ENCODE data around the gene INTS7. TPM values are rescaled to one million over a fixed set of nuclear protein-coding genes. Genes with fewer than 3 reads are reported as not detected.
"Not testable (repeated sequence)": the region's sequence is repeated elsewhere in the genome, so short reads cannot be mapped to it uniquely, and the experiment has no call there.

The INTS7 gene
- total RNA-seq, 5 donors from 2014 or later (not counting 1 experiment from before 2014, with no cell fraction given) = 8.5 to 12.2 (median 8.8) TPM

DNA sequence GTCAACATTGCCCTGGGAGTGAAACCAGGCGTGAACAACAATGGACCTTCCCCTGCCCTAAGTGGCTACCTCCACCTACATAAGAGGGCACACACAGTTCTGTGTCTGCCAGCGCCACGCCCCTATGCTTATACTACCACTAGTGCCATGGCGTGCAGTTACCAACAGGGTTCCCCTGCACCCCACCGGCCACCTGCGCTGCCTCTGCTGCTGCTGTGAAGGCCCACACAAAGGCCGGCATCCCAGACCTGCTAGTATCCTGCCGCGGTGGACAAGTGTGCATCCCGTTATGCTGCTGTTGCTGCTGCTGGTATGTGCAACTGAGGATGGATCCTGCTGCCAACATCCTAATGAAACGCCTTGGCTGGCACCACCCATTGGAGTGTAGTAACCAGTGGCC, 75.7 kb downstream of the INTS7 start:
- no peak overlapping the region for H3K27ac ChIP-seq (ENCODE audit: low read length)
- ChIA-PET CTCF (no interaction called here), POLR2A (no interaction called here)
- no peaks in the 10 kb centered on the region for H3K9me3 ChIP-seq
- H3K27me3 Mint-ChIP-seq = no peaks in the 10 kb centered on the region
- no peaks in the 10 kb centered on the region for H3K9me3 Mint-ChIP-seq
- H3K36me3 ChIP-seq (ENCODE audit: control insufficient read depth in 2 of 2, extremely low read depth in 1 of 2, insufficient read depth in 1 of 2, low read length in 1 of 2) = peaks cover 0 to 15% of the 10 kb centered on the region in 2 donors
- H3K27ac Mint-ChIP-seq = no peak overlapping the region
- H3K4me3 ChIP-seq (ENCODE audit: control insufficient read depth in 1 of 2, extremely low read depth in 1 of 2, low read length in 1 of 2) = no peak overlapping the region
- H3K27me3 ChIP-seq (replicated peaks in 1 of 2; ENCODE audit: control insufficient read depth in 2 of 2, extremely low read depth in 1 of 2, insufficient read depth in 2 of 2, low read length in 1 of 2) = no peaks in the 10 kb centered on the region
- DNase-seq (no peak), ATAC-seq (replicated peaks in 1 of 4) (no peak)
- no peaks in the 10 kb centered on the region for H3K4me1 Mint-ChIP-seq
- no peak overlapping the region for H3K4me3 Mint-ChIP-seq
- 100% methylated on average over 11 of the region's 11 CpGs for WGBS (ENCODE audit: insufficient coverage)
- peaks cover 73% of the 10 kb centered on the region for H3K36me3 Mint-ChIP-seq
- H3K4me1 ChIP-seq (ENCODE audit: control insufficient read depth in 1 of 2, extremely low read depth in 1 of 2, insufficient read depth in 2 of 2, low read length in 2 of 2) = no peaks in the 10 kb centered on the region

DNA sequence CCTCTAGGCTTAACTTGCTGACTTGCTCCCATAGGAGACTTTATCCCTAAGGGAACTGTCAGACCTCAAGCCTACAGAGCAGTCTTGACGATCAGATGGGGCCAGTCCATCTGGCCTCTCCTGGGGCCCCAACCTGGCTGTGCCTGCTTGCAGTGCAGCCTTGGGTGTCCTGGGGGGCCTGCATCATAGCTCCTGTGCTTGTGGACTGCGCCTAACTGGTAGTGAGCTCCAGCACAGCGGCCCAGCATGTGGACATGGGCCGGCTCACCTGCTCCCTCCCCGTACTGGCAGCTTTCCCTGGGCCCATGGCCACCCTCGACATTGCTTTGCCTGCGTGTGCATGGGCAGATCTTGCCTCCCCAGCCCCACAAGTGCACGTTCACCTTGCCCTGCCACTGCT, 76.1 kb downstream of the INTS7 start:
- no peak overlapping the region for H3K27ac ChIP-seq (ENCODE audit: low read length)
- no peak overlapping the region for H3K27ac Mint-ChIP-seq
- no peak overlapping the region for H3K4me3 ChIP-seq (ENCODE audit: control insufficient read depth in 1 of 2, extremely low read depth in 1 of 2, low read length in 1 of 2)
- no peaks in the 10 kb centered on the region for H3K9me3 Mint-ChIP-seq
- no peaks in the 10 kb centered on the region for H3K27me3 Mint-ChIP-seq
- POLR2A ChIA-PET = no interaction called here
- H3K36me3 ChIP-seq (ENCODE audit: control insufficient read depth in 2 of 2, extremely low read depth in 1 of 2, insufficient read depth in 1 of 2, low read length in 1 of 2) = peaks cover 0 to 15% of the 10 kb centered on the region in 2 donors
- no peak for ATAC-seq (replicated peaks in 1 of 4)
- H3K27me3 ChIP-seq (replicated peaks in 1 of 2; ENCODE audit: control insufficient read depth in 2 of 2, extremely low read depth in 1 of 2, insufficient read depth in 2 of 2, low read length in 1 of 2) = no peaks in the 10 kb centered on the region
- no peaks in the 10 kb centered on the region for H3K9me3 ChIP-seq
- CTCF ChIA-PET = no interaction called here
- 99% methylated on average over 8 of the region's 8 CpGs for WGBS (ENCODE audit: insufficient coverage)
- H3K4me3 Mint-ChIP-seq = no peak overlapping the region
- H3K36me3 Mint-ChIP-seq = peaks cover 68% of the 10 kb centered on the region
- no peaks in the 10 kb centered on the region for H3K4me1 ChIP-seq (ENCODE audit: control insufficient read depth in 1 of 2, extremely low read depth in 1 of 2, insufficient read depth in 2 of 2, low read length in 2 of 2)
- no peak for DNase-seq
- H3K4me1 Mint-ChIP-seq = no peaks in the 10 kb centered on the region

DNA sequence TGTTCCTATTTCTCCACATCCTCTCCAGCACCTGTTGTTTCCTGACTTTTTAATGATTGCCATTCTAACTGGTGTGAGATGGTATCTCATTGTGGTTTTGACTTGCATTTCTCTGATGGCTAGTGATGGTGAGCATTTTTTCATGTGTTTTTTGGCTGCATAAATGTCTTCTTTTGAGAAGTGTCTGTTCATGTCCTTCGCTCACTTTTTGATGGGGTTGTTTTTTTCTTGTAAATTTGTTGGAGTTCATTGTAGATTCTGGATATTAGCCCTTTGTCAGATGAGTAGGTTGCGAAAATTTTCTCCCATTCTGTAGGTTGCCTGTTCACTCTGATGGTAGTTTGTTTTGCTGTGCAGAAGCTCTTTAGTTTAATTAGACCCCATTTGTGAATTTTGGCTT, 81.3 kb downstream of the INTS7 start:
- H3K9me3 Mint-ChIP-seq; H3K9me3 ChIP-seq; H3K4me3 ChIP-seq (ENCODE audit: control insufficient read depth in 1 of 2, extremely low read depth in 1 of 2, low read length in 1 of 2); H3K4me3 Mint-ChIP-seq; ATAC-seq (replicated peaks in 1 of 4); H3K27me3 ChIP-seq (replicated peaks in 1 of 2; ENCODE audit: control insufficient read depth in 2 of 2, extremely low read depth in 1 of 2, insufficient read depth in 2 of 2, low read length in 1 of 2); DNase-seq; CTCF ChIA-PET; H3K36me3 ChIP-seq (ENCODE audit: control insufficient read depth in 2 of 2, extremely low read depth in 1 of 2, insufficient read depth in 1 of 2, low read length in 1 of 2); H3K4me1 ChIP-seq (ENCODE audit: control insufficient read depth in 1 of 2, extremely low read depth in 1 of 2, insufficient read depth in 2 of 2, low read length in 2 of 2); H3K27ac ChIP-seq (ENCODE audit: low read length); POLR2A ChIA-PET; H3K27me3 Mint-ChIP-seq; H3K27ac Mint-ChIP-seq; H3K4me1 Mint-ChIP-seq: not testable (repeated sequence)
- WGBS (ENCODE audit: insufficient coverage) = no CpG with 5 or more reads among the region's 2 CpGs
- peaks cover 38% of the 10 kb centered on the region for H3K36me3 Mint-ChIP-seq

DNA sequence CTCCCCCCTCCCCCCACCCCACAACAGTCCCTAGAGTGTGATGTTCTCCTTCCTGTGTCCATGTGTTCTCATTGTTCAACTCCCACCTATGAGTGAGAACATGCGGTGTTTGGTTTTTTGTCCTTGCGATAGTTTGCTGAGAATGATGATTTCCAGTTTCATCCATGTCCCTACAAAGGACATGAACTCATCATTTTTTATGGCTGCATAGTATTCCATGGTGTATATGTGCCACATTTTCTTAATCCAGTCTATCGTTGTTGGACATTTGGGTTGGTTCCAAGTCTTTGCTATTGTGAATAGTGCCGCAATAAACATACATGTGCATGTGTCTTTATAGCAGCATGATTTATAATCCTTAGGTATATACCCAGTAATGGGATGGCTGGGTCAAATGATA, 81.8 kb downstream of the INTS7 start:
- CTCF ChIA-PET; POLR2A ChIA-PET; H3K27me3 Mint-ChIP-seq; H3K4me3 Mint-ChIP-seq; H3K4me3 ChIP-seq (ENCODE audit: control insufficient read depth in 1 of 2, extremely low read depth in 1 of 2, low read length in 1 of 2); H3K27ac ChIP-seq (ENCODE audit: low read length); H3K9me3 Mint-ChIP-seq; DNase-seq; H3K36me3 ChIP-seq (ENCODE audit: control insufficient read depth in 2 of 2, extremely low read depth in 1 of 2, insufficient read depth in 1 of 2, low read length in 1 of 2); H3K27me3 ChIP-seq (replicated peaks in 1 of 2; ENCODE audit: control insufficient read depth in 2 of 2, extremely low read depth in 1 of 2, insufficient read depth in 2 of 2, low read length in 1 of 2); H3K4me1 Mint-ChIP-seq; H3K9me3 ChIP-seq; H3K4me1 ChIP-seq (ENCODE audit: control insufficient read depth in 1 of 2, extremely low read depth in 1 of 2, insufficient read depth in 2 of 2, low read length in 2 of 2); H3K27ac Mint-ChIP-seq; ATAC-seq (replicated peaks in 1 of 4): not testable (repeated sequence)
- no CpG with 5 or more reads among the region's 4 CpGs for WGBS (ENCODE audit: insufficient coverage)
- H3K36me3 Mint-ChIP-seq = peaks cover 35% of the 10 kb centered on the region

DNA sequence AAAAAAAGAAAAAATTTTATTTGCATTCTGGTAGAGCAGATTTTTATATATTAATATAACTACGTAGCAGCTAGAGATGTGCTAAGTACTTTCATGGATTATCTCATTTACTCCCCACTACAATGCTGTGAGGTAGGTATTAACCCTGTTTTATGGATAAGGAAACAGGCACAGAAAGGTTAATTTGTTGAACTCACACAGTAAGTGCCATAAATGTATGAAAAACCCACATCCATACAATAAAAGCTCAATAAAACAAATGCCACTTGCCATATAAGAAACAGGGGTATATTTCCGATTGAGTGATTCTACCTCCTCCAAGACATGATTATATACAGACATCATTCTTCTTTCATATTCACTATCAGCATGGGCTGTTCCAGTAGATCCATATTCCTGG, 83.1 kb downstream of the INTS7 start:
- peaks cover 27% of the 10 kb centered on the region for H3K36me3 Mint-ChIP-seq
- Histone ChIP-seq H3K4me1 (ENCODE audit: control insufficient read depth in 1 of 2, extremely low read depth in 1 of 2, insufficient read depth in 2 of 2, low read length in 2 of 2) (peaks cover 3 to 4% of the 10 kb centered on the region in 2 experiments), H3K4me3 (ENCODE audit: control insufficient read depth in 1 of 2, extremely low read depth in 1 of 2, low read length in 1 of 2) (no peak overlapping the region), H3K27me3 (replicated peaks in 1 of 2; ENCODE audit: control insufficient read depth in 2 of 2, extremely low read depth in 1 of 2, insufficient read depth in 2 of 2, low read length in 1 of 2) (no peaks in the 10 kb centered on the region), H3K9me3 (no peaks in the 10 kb centered on the region), H3K27ac (ENCODE audit: low read length) (no peak overlapping the region), H3K36me3 (ENCODE audit: control insufficient read depth in 2 of 2, extremely low read depth in 1 of 2, insufficient read depth in 1 of 2, low read length in 1 of 2) (peaks cover 0 to 3% of the 10 kb centered on the region in 2 donors)
- H3K27me3 Mint-ChIP-seq = no peaks in the 10 kb centered on the region
- no peak overlapping the region for H3K27ac Mint-ChIP-seq
- ChIA-PET CTCF (no interaction called here), POLR2A (no interaction called here)
- 100% methylated on average over 1 of the region's 2 CpGs for whole genome bisulfite sequencing (ENCODE audit: insufficient coverage)
- peaks cover 0 to 5% (median 4%) of the 10 kb centered on the region in 3 donors for H3K4me1 Mint-ChIP-seq
- H3K9me3 Mint-ChIP-seq = no peaks in the 10 kb centered on the region
- no peak overlapping the region for H3K4me3 Mint-ChIP-seq
- ATAC-seq (replicated peaks in 1 of 4) (no peak), DNase-seq (no peak)

DNA sequence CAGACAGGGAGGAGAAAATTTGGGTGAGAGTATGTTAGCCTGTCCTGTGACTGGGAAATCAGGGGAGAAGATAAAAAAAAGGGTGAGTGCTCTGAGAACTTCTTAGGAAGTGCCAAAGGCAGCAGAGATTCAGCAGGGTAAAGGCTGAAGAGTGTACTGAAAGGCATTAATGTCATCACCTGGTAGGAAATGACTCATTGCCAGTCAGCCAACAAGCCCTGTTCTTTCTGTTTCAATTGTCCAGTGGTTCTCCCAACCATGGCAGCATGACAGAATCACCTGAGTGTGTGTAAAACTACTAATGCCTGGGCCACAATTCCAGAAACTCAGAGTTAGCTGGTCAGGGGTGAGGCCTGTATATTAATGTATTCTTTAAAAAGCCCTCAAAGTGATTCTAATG, 83.5 kb downstream of the INTS7 start:
- no peak overlapping the region for H3K27ac ChIP-seq (ENCODE audit: low read length)
- H3K36me3 ChIP-seq (ENCODE audit: control insufficient read depth in 2 of 2, extremely low read depth in 1 of 2, insufficient read depth in 1 of 2, low read length in 1 of 2) = peaks cover 0 to 3% of the 10 kb centered on the region in 2 donors
- ATAC-seq (replicated peaks in 1 of 4) (no peak), DNase-seq (no peak)
- no peak overlapping the region for H3K4me3 ChIP-seq (ENCODE audit: control insufficient read depth in 1 of 2, extremely low read depth in 1 of 2, low read length in 1 of 2)
- H3K9me3 ChIP-seq = no peaks in the 10 kb centered on the region
- H3K36me3 Mint-ChIP-seq = peaks cover 24% of the 10 kb centered on the region
- H3K27ac Mint-ChIP-seq = no peak overlapping the region
- peaks cover 0 to 5% (median 4%) of the 10 kb centered on the region in 3 donors for H3K4me1 Mint-ChIP-seq
- no peaks in the 10 kb centered on the region for H3K27me3 Mint-ChIP-seq
- peaks cover 3 to 4% of the 10 kb centered on the region in 2 experiments for H3K4me1 ChIP-seq (ENCODE audit: control insufficient read depth in 1 of 2, extremely low read depth in 1 of 2, insufficient read depth in 2 of 2, low read length in 2 of 2)
- no peaks in the 10 kb centered on the region for H3K27me3 ChIP-seq (replicated peaks in 1 of 2; ENCODE audit: control insufficient read depth in 2 of 2, extremely low read depth in 1 of 2, insufficient read depth in 2 of 2, low read length in 1 of 2)
- no peak overlapping the region for H3K4me3 Mint-ChIP-seq
- POLR2A ChIA-PET = no interaction called here
- no peaks in the 10 kb centered on the region for H3K9me3 Mint-ChIP-seq
- CTCF ChIA-PET = interaction anchor here in 1 of 2 donors (0.5 kb wide), 1 partner anchor 46 kb away, joined by 3 read pairs; no protein-coding TSS in a partner anchor

DNA sequence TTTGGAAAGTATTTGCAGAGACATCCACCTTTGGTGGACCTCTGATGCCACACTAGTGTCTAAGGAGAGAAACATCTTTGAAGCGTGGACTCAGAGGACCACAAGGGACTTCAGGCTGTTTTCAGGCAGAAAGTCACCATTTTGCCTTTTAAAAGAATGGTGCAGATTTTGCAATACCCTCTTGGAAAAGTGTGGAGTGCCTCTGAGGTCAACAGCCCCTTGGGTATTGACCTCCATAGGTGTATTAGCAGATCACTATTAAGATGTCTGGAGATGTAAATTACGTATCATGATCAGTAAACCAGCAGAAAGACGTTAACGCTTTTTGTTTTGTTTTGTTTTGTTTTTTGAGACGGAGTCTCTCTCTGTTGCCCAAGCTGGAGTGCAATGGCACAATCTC, 87.0 kb downstream of the INTS7 start:
- CTCF ChIA-PET = interaction anchor here in 1 of 2 donors (0.6 kb wide), 1 partner anchor 821 kb away, joined by 7 read pairs; no protein-coding TSS in a partner anchor
- H3K9me3 Mint-ChIP-seq = no peaks in the 10 kb centered on the region
- no peak overlapping the region for H3K4me3 ChIP-seq (ENCODE audit: control insufficient read depth in 1 of 2, extremely low read depth in 1 of 2, low read length in 1 of 2)
- H3K36me3 Mint-ChIP-seq = peaks cover 13% of the 10 kb centered on the region
- H3K27ac Mint-ChIP-seq = no peak overlapping the region
- no peaks in the 10 kb centered on the region for H3K9me3 ChIP-seq
- WGBS (ENCODE audit: insufficient coverage) = 100% methylated on average over 2 of the region's 5 CpGs
- H3K27me3 Mint-ChIP-seq = no peaks in the 10 kb centered on the region
- H3K4me1 ChIP-seq (ENCODE audit: control insufficient read depth in 1 of 2, extremely low read depth in 1 of 2, insufficient read depth in 2 of 2, low read length in 2 of 2) = peaks cover 3 to 4% of the 10 kb centered on the region in 2 experiments
- peaks cover 0 to 5% (median 4%) of the 10 kb centered on the region in 3 donors for H3K4me1 Mint-ChIP-seq
- no peaks in the 10 kb centered on the region for H3K27me3 ChIP-seq (replicated peaks in 1 of 2; ENCODE audit: control insufficient read depth in 2 of 2, extremely low read depth in 1 of 2, insufficient read depth in 2 of 2, low read length in 1 of 2)
- no peak overlapping the region for H3K27ac ChIP-seq (ENCODE audit: low read length)
- POLR2A ChIA-PET = no interaction called here
- no peak overlapping the region for H3K4me3 Mint-ChIP-seq
- DNase-seq (no peak), ATAC-seq (replicated peaks in 1 of 4) (no peak)
- H3K36me3 ChIP-seq (ENCODE audit: control insufficient read depth in 2 of 2, extremely low read depth in 1 of 2, insufficient read depth in 1 of 2, low read length in 1 of 2) = peaks cover 0 to 9% of the 10 kb centered on the region in 2 donors
